HEK293 (cell line): ENCODE results near the gene LRFN2.

Experiments
- CTCF ChIP-seq: fragments of 450-650 bp; formaldehyde crosslinking; IDR thresholded peaks from 2 replicates; pipeline ENCODE4 v1.5.1; 2016; ENCODE audit warnings: missing biosample characterization, missing genetic modification characterization
- YY2 ChIP-seq: fragments of 450-650 bp; formaldehyde crosslinking; IDR thresholded peaks from 2 replicates; pipeline ENCODE4 v1.5.1; 2016; ENCODE audit warnings: missing biosample characterization, missing genetic modification characterization
- ZNF416 ChIP-seq: fragments of 450-650 bp; formaldehyde crosslinking; IDR thresholded peaks from 2 replicates; pipeline ENCODE4 v1.5.1; 2016; ENCODE audit warnings: missing biosample characterization, missing genetic modification characterization
- ZNF549 ChIP-seq: fragments of 450-650 bp; IDR thresholded peaks from 2 replicates; pipeline ENCODE4 v1.5.1; 2018; ENCODE audit warnings: missing biosample characterization, missing genetic modification characterization, mild to moderate bottlenecking, inconsistent platforms, moderate library complexity
- ZNF610 ChIP-seq: fragments of 450-650 bp; formaldehyde crosslinking; IDR thresholded peaks from 2 replicates; pipeline ENCODE4 v1.5.1; 2016; ENCODE audit warnings: missing biosample characterization, missing genetic modification characterization, borderline replicate concordance
- ZNF785 ChIP-seq: fragments of 450-650 bp; formaldehyde crosslinking; IDR thresholded peaks from 2 replicates; pipeline ENCODE4 v1.5.1; 2016; ENCODE audit warnings: missing biosample characterization, missing genetic modification characterization
- TF ChIP-seq, protein P1 (sequence below): fragments of 450-650 bp; formaldehyde crosslinking; IDR thresholded peaks from 2 replicates; pipeline ENCODE4 v1.5.1; 2017; ENCODE audit warnings: missing biosample characterization, missing genetic modification characterization

- TF ChIP-seq CTCF (tag by site-specific recombination) (no peak), ZNF610 (tag by site-specific recombination) (no peak), YY2 (tag by site-specific recombination) (no peak), ZNF416 (tag by site-specific recombination) (no peak), ZNF549 (tag by site-specific recombination) (no peak), ZNF785 (tag by site-specific recombination) (no peak)
- TF ChIP-seq, protein P1, sequence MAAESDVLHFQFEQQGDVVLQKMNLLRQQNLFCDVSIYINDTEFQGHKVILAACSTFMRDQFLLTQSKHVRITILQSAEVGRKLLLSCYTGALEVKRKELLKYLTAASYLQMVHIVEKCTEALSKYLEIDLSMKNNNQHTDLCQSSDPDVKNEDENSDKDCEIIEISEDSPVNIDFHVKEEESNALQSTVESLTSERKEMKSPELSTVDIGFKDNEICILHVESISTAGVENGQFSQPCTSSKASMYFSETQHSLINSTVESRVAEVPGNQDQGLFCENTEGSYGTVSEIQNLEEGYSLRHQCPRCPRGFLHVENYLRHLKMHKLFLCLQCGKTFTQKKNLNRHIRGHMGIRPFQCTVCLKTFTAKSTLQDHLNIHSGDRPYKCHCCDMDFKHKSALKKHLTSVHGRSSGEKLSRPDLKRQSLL = no peak
These were observed 1.9 kb downstream of the LRFN2 start for GRCh38 chr6:40585223-40585622.
